GM23338 (cell line): ENCODE measurements around the gene ABL2. TPM values are rescaled to one million over a fixed set of nuclear protein-coding genes. Genes with fewer than 3 reads are reported as not detected.

Experiments used
- ATAC-seq: fragments of 200-7000 bp; cut with Tn5 transposase; 3 replicates; pipeline ENCODE4 v1.9.1; 2020
- DNase-seq: peaks from one replicate; pipeline ENCODE4 v3.0.0-alpha.2; 2015; ENCODE audit warnings: low spot score
- H2AFZ ChIP-seq: fragments of 200-600 bp; sonication (generic); 2 replicates; pipeline ENCODE4 v1.8.0; 2016; ENCODE audit warnings: antibody characterized with exemption, mild to moderate bottlenecking, moderate library complexity
- H3F3A ChIP-seq: fragments of 200-600 bp; sonication (generic); replicated peaks from 2 replicates; pipeline ENCODE4 v1.8.0; 2017; ENCODE audit warnings: antibody characterized with exemption, mixed run types, low read depth
- H3K27ac ChIP-seq: fragments of 200-600 bp; sonication (generic); 2 replicates; pipeline ENCODE4 v1.6.1; 2016; ENCODE audit warnings: low read depth
- H3K27me3 ChIP-seq: fragments of 200-600 bp; sonication (generic); 2 replicates; pipeline ENCODE4 v1.8.0; 2016; ENCODE audit warnings: mild to moderate bottlenecking, mixed run types, moderate library complexity; ENCODE audit not compliant: insufficient read depth
- H3K36me3 ChIP-seq: fragments of 200-600 bp; sonication (generic); 2 replicates; pipeline ENCODE4 v1.8.0; 2016; ENCODE audit warnings: mild to moderate bottlenecking; ENCODE audit not compliant: insufficient read depth
- H3K4me1 ChIP-seq: fragments of 200-600 bp; sonication (generic); 2 replicates; pipeline ENCODE4 v1.8.0; 2016; ENCODE audit warnings: mild to moderate bottlenecking, moderate library complexity; ENCODE audit not compliant: insufficient read depth
- H3K4me2 ChIP-seq: fragments of 200-600 bp; sonication (generic); 2 replicates; pipeline ENCODE4 v1.7.1; 2017; ENCODE audit warnings: mixed run types
- H3K4me3 ChIP-seq: fragments of 200-600 bp; sonication (generic); 2 replicates; pipeline ENCODE4 v1.6.1; 2016; ENCODE audit warnings: mixed run types
- H3K79me2 ChIP-seq: fragments of 200-600 bp; sonication (generic); replicated peaks from 2 replicates; pipeline ENCODE4 v1.8.0; 2017; ENCODE audit warnings: mild to moderate bottlenecking; ENCODE audit not compliant: insufficient read depth
- H3K9me2 ChIP-seq: fragments of 200-600 bp; sonication (generic); 2 replicates; pipeline ENCODE4 v1.8.0; 2017; ENCODE audit not compliant: insufficient read depth
- H4K20me1 ChIP-seq: fragments of 200-600 bp; sonication (generic); replicated peaks from 2 replicates; pipeline ENCODE4 v1.8.0; 2017; ENCODE audit warnings: mild to moderate bottlenecking; ENCODE audit not compliant: insufficient read depth
- H3K27ac Mint-ChIP-seq: 2 replicates; pipeline ENCODE4 v1.8.0; 2020; ENCODE audit warnings: inconsistent platforms, mild to moderate bottlenecking, moderate library complexity, mixed read lengths
- H3K27me3 Mint-ChIP-seq: 3 replicates; pipeline ENCODE4 v1.8.0; 2022; ENCODE audit warnings: low read depth, mild to moderate bottlenecking, moderate library complexity, mixed read lengths, inconsistent platforms; ENCODE audit not compliant: insufficient read depth, poor library complexity
- H3K36me3 Mint-ChIP-seq: 3 replicates; pipeline ENCODE4 v1.8.0; 2021; ENCODE audit warnings: low read depth, mild to moderate bottlenecking, inconsistent platforms, moderate library complexity, mixed read lengths
- H3K4me1 Mint-ChIP-seq: 3 replicates; pipeline ENCODE4 v1.8.0; 2020; ENCODE audit warnings: mild to moderate bottlenecking, inconsistent platforms, mixed read lengths
- H3K4me3 Mint-ChIP-seq: 3 replicates; pipeline ENCODE4 v1.8.0; 2021; ENCODE audit warnings: moderate library complexity, mild to moderate bottlenecking, inconsistent platforms, mixed read lengths
- H3K9me3 Mint-ChIP-seq: 3 replicates; pipeline ENCODE4 v1.8.0; 2020; ENCODE audit warnings: moderate library complexity, mild to moderate bottlenecking, inconsistent platforms, mixed read lengths
- CREB1 ChIP-seq: fragments of 250-450 bp; sonication (Bioruptor Pico); IDR thresholded peaks from 2 replicates; pipeline ENCODE4 v1.5.0; 2020; ENCODE audit warnings: low read depth, mild to moderate bottlenecking, moderate library complexity
- CTCF ChIP-seq, 2 experiments: fragments of 200-600 bp in 1 of 2; sonication (generic) in 1 of 2; conservative IDR thresholded peaks; 2 replicates each; pipeline versions ENCODE4 v1.5.1 to v1.6.1; 2016 to 2017; ENCODE audit warnings: antibody characterized with exemption in 2 of 2, low read depth in 2 of 2, mild to moderate bottlenecking in 2 of 2, moderate library complexity in 1 of 2
- ETS1 ChIP-seq: IDR thresholded peaks from 2 replicates; pipeline ENCODE4 v1.6.1; 2016; ENCODE audit warnings: antibody characterized with exemption
- EZH2 ChIP-seq: fragments of 200-600 bp; sonication (generic); IDR thresholded peaks from one replicate; pipeline ENCODE4 v1.8.0; 2017; ENCODE audit warnings: antibody characterized with exemption, mild to moderate bottlenecking, low read depth; ENCODE audit not compliant: unreplicated experiment
- EZH2phosphoT487 ChIP-seq: fragments of 200-600 bp; sonication (generic); IDR thresholded peaks from one replicate; pipeline ENCODE4 v1.8.1; 2018; ENCODE audit warnings: antibody characterized with exemption; ENCODE audit not compliant: unreplicated experiment
- JUNB ChIP-seq: IDR thresholded peaks from one replicate; pipeline ENCODE4 v1.6.1; 2016; ENCODE audit warnings: antibody characterized with exemption; ENCODE audit not compliant: unreplicated experiment
- NANOG ChIP-seq: IDR thresholded peaks from 2 replicates; pipeline ENCODE4 v1.6.1; 2016; ENCODE audit warnings: antibody characterized with exemption, borderline replicate concordance
- POLR2AphosphoS5 ChIP-seq: IDR thresholded peaks from 2 replicates; pipeline ENCODE4 v1.6.1; 2016; ENCODE audit warnings: antibody characterized with exemption, low read depth
- REST ChIP-seq: IDR thresholded peaks from one replicate; pipeline ENCODE4 v1.6.1; 2018; ENCODE audit warnings: antibody characterized with exemption; ENCODE audit not compliant: unreplicated experiment
- STAT1 ChIP-seq: IDR thresholded peaks from one replicate; pipeline ENCODE4 v1.6.1; 2016; ENCODE audit warnings: antibody characterized with exemption; ENCODE audit not compliant: unreplicated experiment
- ZNF114 ChIP-seq: fragments of 250-450 bp; sonication (Bioruptor Pico); IDR thresholded peaks from 2 replicates; pipeline ENCODE4 v1.5.0; 2020; ENCODE audit warnings: mild to moderate bottlenecking, moderate library complexity
- ZNF331 ChIP-seq: fragments of 250-450 bp; sonication (Bioruptor Pico); IDR thresholded peaks from 2 replicates; pipeline ENCODE4 v1.5.0; 2020; ENCODE audit warnings: low read depth, mild to moderate bottlenecking, moderate library complexity
- ZNF462 ChIP-seq: fragments of 250-450 bp; sonication (Bioruptor Pico); IDR thresholded peaks from 2 replicates; pipeline ENCODE4 v1.5.0; 2020; ENCODE audit warnings: mild to moderate bottlenecking, moderate library complexity
- polyA plus RNA-seq: library from polyadenylated mRNA; unstranded; fragments of >200 nt; fragmentation: Nextera tagmentation; extraction: Ambion mirVana; gene quantifications from 2 replicates; pipeline ENCODE4 v1.2.1, GENCODE V29; 2016
- total RNA-seq: library from RNA; depleted of rRNA; stranded (reverse); fragments of >200 nt; shearing (Covaris generic); gene quantifications from 2 replicates; pipeline ENCODE4 v1.2.3, GENCODE V29; 2014

ABL2 gene
- total and polyA plus RNA-seq, 2 experiments from 2014 or later: 5.8 to 22.7 TPM

GRCh38 chr1:179226738-179227137, 2.7 kb downstream of the ABL2 start:
- DNase-seq (no peak), ATAC-seq (no peak)
- peaks cover 9% of the 10 kb centered on the region; the same call in 2 of the 3 replicates for H3K36me3 Mint-ChIP-seq
- no peaks in the 10 kb centered on the region for H3K9me3 Mint-ChIP-seq
- H3K4me3 Mint-ChIP-seq: no peak overlapping the region; the same call in 2 of the 3 replicates
- TF ChIP-seq CREB1 (CRISPR knock-in tag) (no peak), CTCF (conservative IDR thresholded peaks at IDR 0.05; ENCODE audit: low read depth in 2 of 2) (no peak), ZNF462 (CRISPR knock-in tag) (no peak), ETS1 (no peak), EZH2 (no peak), POLR2AphosphoS5 (no peak), EZH2phosphoT487 (no peak), NANOG (no peak), ZNF331 (CRISPR knock-in tag) (no peak), JUNB (no peak), ZNF114 (no peak), REST (no peak), STAT1 (no peak)
- no peaks in the 10 kb centered on the region for H3K36me3 ChIP-seq
- no peaks in the 10 kb centered on the region for H3F3A ChIP-seq
- H3K4me1 Mint-ChIP-seq: peaks cover 16% of the 10 kb centered on the region
- peaks cover 8% of the 10 kb centered on the region for H3K27me3 Mint-ChIP-seq
- no peaks in the 10 kb centered on the region for H3K9me2 ChIP-seq
- 0 out of 2 replicates have a peak, but pooled peaks cover 3% of the 10 kb centered on the region for H3K27me3 ChIP-seq
- H4K20me1 ChIP-seq: peaks cover 20% of the 10 kb centered on the region
- H2AFZ ChIP-seq: no peak overlapping the region
- H3K27ac Mint-ChIP-seq: no peak overlapping the region
- H3K4me3 ChIP-seq: no peak overlapping the region
- H3K4me1 ChIP-seq: peaks cover 9% of the 10 kb centered on the region
- peaks cover 71% of the 10 kb centered on the region for H3K79me2 ChIP-seq
- H3K27ac ChIP-seq: no peak overlapping the region
- H3K4me2 ChIP-seq: no peak overlapping the region
